H1 (cell line): ENCODE data around the gene PLEK2. TPM values are rescaled to one million over a fixed set of nuclear protein-coding genes. Genes with fewer than 3 reads are reported as not detected.

Source experiments
- CTCF ChIA-PET: fragments of 300-600 bp; sonication (Branson Sonifier 250); formaldehyde crosslinking; loops from one replicate; lab custom pipeline; 2021; ENCODE audit not compliant: partially characterized antibody; lab: Charles Lee
- POLR2A ChIA-PET: fragments of 300-600 bp; sonication (Branson Sonifier 250); formaldehyde crosslinking; loops from one replicate; lab custom pipeline; 2021; ENCODE audit warnings: inconsistent platforms; ENCODE audit not compliant: partially characterized antibody; lab: Charles Lee
- DNase-seq, 2 experiments: peaks; one replicate each; pipeline versions ENCODE4 v3.0.0 to v3.0.0-alpha.2; 2010 to 2022; ENCODE audit warnings: low spot score in 2 of 2, low read depth in 1 of 2, mixed read lengths in 1 of 2
- FAIRE-seq: peaks from 2 replicates; lab custom pipeline; 2011; peaks lifted over from hg19 to GRCh38; lab: Jason Lieb, UNC
- H2AFZ ChIP-seq: 2 replicates; pipeline ENCODE4 v1.8.1; 2012; ENCODE audit warnings: low read length, inconsistent platforms
- H2AK5ac ChIP-seq: 2 replicates; pipeline ENCODE4 v1.6.1; 2013; ENCODE audit warnings: low read depth, low read length
- H2BK120ac ChIP-seq: replicated peaks from 2 replicates; pipeline ENCODE3; 2013; ENCODE audit warnings: low read depth, low read length, inconsistent platforms
- H2BK12ac ChIP-seq: 2 replicates; pipeline ENCODE4 v1.6.1; 2013; ENCODE audit warnings: low read depth, low read length
- H2BK15ac ChIP-seq: 2 replicates; pipeline ENCODE4 v1.6.1; 2013; ENCODE audit warnings: low read length
- H2BK20ac ChIP-seq: 2 replicates; pipeline ENCODE4 v1.6.1; 2013; ENCODE audit warnings: low read length
- H2BK5ac ChIP-seq: 2 replicates; pipeline ENCODE4 v1.6.1; 2013; ENCODE audit warnings: low read depth, low read length
- H3K14ac ChIP-seq: 2 replicates; pipeline ENCODE4 v1.6.1; 2013; ENCODE audit warnings: inconsistent platforms; ENCODE audit not compliant: insufficient read length
- H3K18ac ChIP-seq: 2 replicates; pipeline ENCODE4 v1.6.1; 2013; ENCODE audit warnings: low read length; ENCODE audit errors: extremely low read depth
- H3K23ac ChIP-seq: 2 replicates; pipeline ENCODE4 v1.6.1; 2013; ENCODE audit warnings: inconsistent platforms; ENCODE audit not compliant: insufficient read length
- H3K23me2 ChIP-seq: 2 replicates; pipeline ENCODE4 v1.6.1; 2013; ENCODE audit warnings: low read depth, low read length
- H3K27ac ChIP-seq: 2 replicates; pipeline ENCODE4 v1.6.1; 2011; ENCODE audit warnings: low read depth, low read length, inconsistent platforms
- H3K27me3 ChIP-seq, 4 experiments: replicated peaks in 1 of 4; 1 replicate in 1 of 4; 2 replicates in 3 of 4; pipeline versions ENCODE4 v1.6.1 to v1.8.1; 2011 to 2013; ENCODE audit warnings: low read length in 3 of 4, mild to moderate bottlenecking in 3 of 4, inconsistent platforms in 2 of 4, mixed read lengths in 2 of 4, moderate library complexity in 1 of 4; ENCODE audit not compliant: control insufficient read depth in 3 of 4, insufficient read depth in 3 of 4; ENCODE audit errors: extremely low read depth in 1 of 4
- H3K36me3 ChIP-seq, 4 experiments: 2 replicates each; pipeline versions ENCODE4 v1.6.1 to v1.8.1; 2011 to 2013; ENCODE audit warnings: mild to moderate bottlenecking in 4 of 4, low read length in 3 of 4, moderate library complexity in 2 of 4, control low read depth in 1 of 4, inconsistent platforms in 1 of 4; ENCODE audit not compliant: insufficient read depth in 4 of 4, control insufficient read depth in 2 of 4
- H3K4ac ChIP-seq: replicated peaks from 2 replicates; pipeline ENCODE3; 2013; ENCODE audit warnings: low read length, low read depth, mixed read lengths, inconsistent platforms; ENCODE audit not compliant: insufficient read length
- H3K4me1 ChIP-seq, 4 experiments: replicated peaks in 1 of 4; 1 replicate in 1 of 4; 2 replicates in 3 of 4; pipeline versions ENCODE4 v1.6.1 to v1.8.1; 2011 to 2013; ENCODE audit warnings: low read length in 3 of 4, inconsistent platforms in 2 of 4, mixed read lengths in 1 of 4; ENCODE audit not compliant: insufficient read depth in 4 of 4, control insufficient read depth in 3 of 4
- H3K4me2 ChIP-seq, 2 experiments: 2 replicates each; pipeline versions ENCODE4 v1.6.1 to v1.8.1; 2011 to 2013; ENCODE audit warnings: low read depth in 2 of 2, low read length in 2 of 2, control low read depth in 1 of 2, inconsistent platforms in 1 of 2, mild to moderate bottlenecking in 1 of 2; ENCODE audit not compliant: insufficient read depth in 1 of 2
- H3K4me3 ChIP-seq, 4 experiments: fragments of 200-600, 300-600 bp in 1 of 4; sonication (generic), shearing (Covaris generic), sonication (Bioruptor Twin) in 1 of 4; 2 replicates each; pipeline versions ENCODE4 v1.5.1 to v1.8.1; 2011 to 2016; ENCODE audit warnings: low read length in 4 of 4, low read depth in 3 of 4, control low read depth in 2 of 4, inconsistent platforms in 2 of 4, mild to moderate bottlenecking in 2 of 4, mixed read lengths in 1 of 4, moderate library complexity in 1 of 4; ENCODE audit not compliant: insufficient read depth in 2 of 4; ENCODE audit errors: extremely low read depth in 1 of 4
- H3K56ac ChIP-seq: replicated peaks from 2 replicates; pipeline ENCODE3; 2013; ENCODE audit warnings: low read depth, mild to moderate bottlenecking, mixed read lengths, low read length, inconsistent platforms; ENCODE audit not compliant: insufficient read length
- H3K79me1 ChIP-seq: 2 replicates; pipeline ENCODE4 v1.6.1; 2013; ENCODE audit warnings: low read depth, low read length, control low read depth
- H3K79me2 ChIP-seq, 2 experiments: 2 replicates each; pipeline versions ENCODE4 v1.6.1 to v1.8.1; 2012 to 2013; ENCODE audit warnings: low read length in 2 of 2, mild to moderate bottlenecking in 2 of 2, inconsistent platforms in 1 of 2; ENCODE audit not compliant: insufficient read depth in 2 of 2, control insufficient read depth in 1 of 2
- H3K9ac ChIP-seq, 4 experiments: replicated peaks in 1 of 4; 1 replicate in 1 of 4; 2 replicates in 3 of 4; pipeline versions ENCODE4 v1.6.1 to v1.8.1; 2011 to 2013; ENCODE audit warnings: low read depth in 3 of 4, low read length in 3 of 4, control low read depth in 2 of 4, mild to moderate bottlenecking in 2 of 4, moderate library complexity in 2 of 4, inconsistent platforms in 1 of 4; ENCODE audit errors: extremely low read depth in 1 of 4
- H3K9me3 ChIP-seq, 2 experiments: 2 replicates each; pipeline versions ENCODE4 v1.6.1 to v1.8.1; 2012 to 2013; ENCODE audit warnings: mild to moderate bottlenecking in 2 of 2, moderate library complexity in 2 of 2, control low read depth in 1 of 2, inconsistent platforms in 1 of 2, low read depth in 1 of 2, low read length in 1 of 2, mixed read lengths in 1 of 2; ENCODE audit not compliant: insufficient read depth in 2 of 2
- H4K20me1 ChIP-seq, 2 experiments: replicated peaks in 1 of 2; 2 replicates each; pipeline versions ENCODE3 to v1.8.1; 2011 to 2013; ENCODE audit warnings: inconsistent platforms in 2 of 2, low read length in 2 of 2, mild to moderate bottlenecking in 1 of 2; ENCODE audit not compliant: insufficient read depth in 2 of 2, control insufficient read depth in 1 of 2
- H4K5ac ChIP-seq: 2 replicates; pipeline ENCODE4 v1.6.1; 2013; ENCODE audit warnings: low read length, low read depth, mixed read lengths, inconsistent platforms; ENCODE audit not compliant: insufficient read length
- H4K8ac ChIP-seq: 2 replicates; pipeline ENCODE4 v1.8.0; 2013; ENCODE audit warnings: mild to moderate bottlenecking, moderate library complexity, low read length, inconsistent platforms; ENCODE audit not compliant: insufficient read depth; ENCODE audit errors: extremely low read depth
- H4K91ac ChIP-seq: replicated peaks from 2 replicates; pipeline ENCODE3; 2013; ENCODE audit warnings: low read length, mixed read lengths, inconsistent platforms; ENCODE audit not compliant: insufficient read length
- CBX5 ChIP-seq: fragments of 300-800, 300-1000 bp; sonication (generic); IDR thresholded peaks from 2 replicates; pipeline ENCODE4 v1.7.1; 2016; ENCODE audit warnings: antibody characterized with exemption, low read length, low read depth
- E2F6 ChIP-seq: IDR thresholded peaks from 2 replicates; pipeline ENCODE4 v1.6.1; 2012; ENCODE audit warnings: inconsistent platforms
- MAX ChIP-seq: IDR thresholded peaks from 2 replicates; pipeline ENCODE4 v1.6.1; 2012; ENCODE audit warnings: inconsistent platforms
- SIN3A ChIP-seq, 2 experiments: IDR thresholded peaks in 1 of 2; conservative IDR thresholded peaks in 1 of 2; 2 replicates each; pipeline ENCODE4 v1.6.1; 2011 to 2012; ENCODE audit warnings: low read length in 2 of 2, improper control_type of control experiment in 1 of 2, low read depth in 1 of 2, mild to moderate bottlenecking in 1 of 2
- TBP ChIP-seq: IDR thresholded peaks from 2 replicates; pipeline ENCODE4 v1.6.1; 2011; ENCODE audit warnings: low read depth, low read length, improper control_type of control experiment
- WGBS, 2 experiments: shearing (Covaris generic) in 1 of 2; methylation state at CpG; one replicate each; pipeline versions ENCODE4 v1.1.6 to v1.1.7; 2013 to 2015; ENCODE audit warnings: low lambda C conversion rate in 2 of 2, mixed read lengths in 2 of 2, inconsistent platforms in 1 of 2, low coverage in 1 of 2, missing lambda C conversion rate in 1 of 2; ENCODE audit not compliant: insufficient replicate concordance in 2 of 2, insufficient coverage in 1 of 2, insufficient read length in 1 of 2; ENCODE audit errors: extremely low coverage in 1 of 2, missing lambda C conversion rate in 1 of 2; 5-methylcytosine and 5-hydroxymethylcytosine counted together
- polyA plus RNA-seq, 7 experiments: library from polyadenylated mRNA; depleted of rRNA in 3 of 7; stranded (reverse) in 5 of 7; unstranded in 2 of 7; fragments of >200 nt in 5 of 7; fragments of 200-250 nt in 2 of 7; gene quantifications; 1 replicate in 5 of 7; 2 replicates in 1 of 7; 4 replicates in 1 of 7; pipeline versions ENCODE4 v1.2.1 to v1.2.3, GENCODE V29; 2011 to 2013; ENCODE audit warnings: missing spikeins in 2 of 7, mixed read lengths in 2 of 7
- total RNA-seq: library from RNA; stranded (reverse); fragmentation: NEBNext Ultra II Directional; extraction: Animal tissue kit (Norgen Biotek cat#: 25700); gene quantifications from 2 replicates; pipeline ENCODE4 v1.2.1, GENCODE V29; 2021

PLEK2 gene
- total and polyA plus RNA-seq, 2 of the 8 experiments (the other 6 are each of a cell fraction or from before 2014, with no cell fraction given): 0.41 to 2.1 TPM

GRCh38 chr14:67457782-67458181 lies 45.8 kb upstream of the PLEK2 start:
- Histone ChIP-seq H3K27ac (no peak overlapping the region), H3K4me1 (peaks cover 0 to 4% (median 1%) of the 10 kb centered on the region in 4 experiments; a peak in 3 of 7 replicates), H2BK20ac (no peak overlapping the region), H4K91ac (no peak overlapping the region)
- TF ChIP-seq MAX: peak; percentile 69
- peak; percentile 47; the same call in 1 of the 2 replicates for TF ChIP-seq TBP
- no peak for TF ChIP-seq CBX5
- TF ChIP-seq SIN3A (conservative IDR thresholded peaks at IDR 0.05 in 1 of 2, IDR thresholded peaks at IDR 0.05 in 1 of 2; ENCODE audit: low read depth in 1 of 2, low read length in 2 of 2): 0 out of 4 replicates have a peak, but pooled peaks of 1 of the 2 experiments have one; percentile 15
- TF ChIP-seq E2F6: peak; percentile 93
- TF ChIP-seq, all 59 proteins: peak for 4
- WGBS, 2 experiments: 23% methylated on average over 6 of the region's 6 CpGs; no CpG with 5 or more reads in 1 of the 2 experiments
- no peak overlapping the region for H3K14ac ChIP-seq
- H3K79me1 ChIP-seq: no peaks in the 10 kb centered on the region
- H3K36me3 ChIP-seq: no peaks in the 10 kb centered on the region
- DNase-seq: peak; percentile 17 to 58
- CTCF ChIA-PET: interaction anchor here (0.6 to 4.6 kb wide), 25 partner anchors 7 to 142 kb away, joined by 3 to 39 read pairs (median 4); partner anchors contain the start of genes ATP6V1D, EIF2S1 and PIGH
- H3K4ac ChIP-seq: no peak overlapping the region
- POLR2A ChIA-PET: interaction anchor here (0.9 to 1.2 kb wide), 6 partner anchors 9 to 84 kb away, joined by 3 to 4 read pairs (median 3); partner anchors contain the start of gene PLEKHH1
- no peak overlapping the region for H2AK5ac ChIP-seq
- no peak overlapping the region for H3K23ac ChIP-seq
- H2AFZ ChIP-seq: peak overlapping the region; percentile 11; the same call in 1 of the 2 replicates
- H3K4me2 ChIP-seq: peak overlapping the region in 1 of 2 experiments; percentile 12; a peak in 2 of 4 replicates
- no peak overlapping the region for H3K4me3 ChIP-seq
- no peak overlapping the region for H2BK120ac ChIP-seq
- no peak overlapping the region for H4K5ac ChIP-seq
- no peak overlapping the region for H2BK5ac ChIP-seq
- H3K23me2 ChIP-seq: no peaks in the 10 kb centered on the region
- no peak overlapping the region for H3K56ac ChIP-seq
- peaks cover 0 to 4% of the 10 kb centered on the region in 2 experiments; a peak in 1 of 4 replicates for H3K9me3 ChIP-seq
- H2BK15ac ChIP-seq: no peak overlapping the region
- no peak overlapping the region for H4K8ac ChIP-seq
- H3K9ac ChIP-seq: no peak overlapping the region; a peak in 1 of 7 replicates
- H3K79me2 ChIP-seq: no peaks in the 10 kb centered on the region
- H3K18ac ChIP-seq: no peak overlapping the region
- H4K20me1 ChIP-seq: no peaks in the 10 kb centered on the region
- peak; percentile 42 for FAIRE-seq
- H3K27me3 ChIP-seq: no peaks in the 10 kb centered on the region; a peak in 1 of 7 replicates
- no peak overlapping the region for H2BK12ac ChIP-seq
